ENCODE data around the gene SLC22A17. TPM values are rescaled to one million over a fixed set of nuclear protein-coding genes. Genes with fewer than 3 reads are reported as not detected.

SLC22A17 gene
- total RNA-seq, 6 experiments from 2014 or later: 1.5 to 2.7 (median 2.1) TPM

- TF ChIP-seq POLR2A (IDR thresholded peaks at IDR 0.05) (peak; percentile 72), CTCF (IDR thresholded peaks at IDR 0.05) (no peak)
- intact Hi-C loops (cut with DNase I): no loop called here
- peaks cover 0 to 15% (median 4%) of the 10 kb centered on the region in 4 donors for H3K4me1 ChIP-seq
- H3K36me3 ChIP-seq: peaks cover 0 to 28% (median 13%) of the 10 kb centered on the region in 4 donors
- WGBS (ENCODE audit: insufficient coverage, low coverage, low lambda C conversion rate, missing lambda C conversion rate): 6% methylated on average over 27 of the region's 63 CpGs
- DNase-seq (peak; percentile 99), ATAC-seq (peak; percentile 90 to 97 (median 92))
- no peaks in the 10 kb centered on the region for H3K27me3 ChIP-seq
- H3K4me3 ChIP-seq: peak within 1 kb of the TSS; percentile 74 to 92 (median 82)
- H3K9me3 ChIP-seq: no peaks in the 10 kb centered on the region
- peak within 1 kb of the TSS; percentile 91 to 94 (median 93) for H3K27ac ChIP-seq
Observed at GRCh38 chr14:23320584-23321571, 31.8 kb downstream of the SLC22A17 start, which contains the start of gene PABPN1. Gene PABPN1, plus strand, starts transcription at chr14:23321457. Its CDS starts 13 bp downstream, at chr14:23321470.

GRCh38 chr14:23319746-23320583 lies 32.7 kb downstream of the SLC22A17 start:
- ATAC-seq: no peak
- WGBS (ENCODE audit: insufficient coverage, low coverage, low lambda C conversion rate, missing lambda C conversion rate): 87% methylated on average over 16 of the region's 17 CpGs
- Histone ChIP-seq H3K4me1 (peaks cover 0 to 15% (median 4%) of the 10 kb centered on the region in 4 donors), H3K36me3 (peaks cover 0 to 22% (median 12%) of the 10 kb centered on the region in 4 donors), H3K27ac (peak overlapping the region; percentile 86 to 93 (median 91)), H3K9me3 (no peaks in the 10 kb centered on the region), H3K4me3 (peak overlapping the region; percentile 21 to 57 (median 46)), H3K27me3 (no peaks in the 10 kb centered on the region)
- TF ChIP-seq CTCF (IDR thresholded peaks at IDR 0.05) (no peak), POLR2A (IDR thresholded peaks at IDR 0.05) (no peak)
- intact Hi-C loops (cut with DNase I): no loop called here
- DNase-seq: no peak

- H3K9me3 ChIP-seq: no peaks in the 10 kb centered on the region
- DNase-seq: no peak
- no peak for TF ChIP-seq POLR2A (IDR thresholded peaks at IDR 0.05)
- TF ChIP-seq CTCF (IDR thresholded peaks at IDR 0.05): no peak
- H3K4me3 ChIP-seq: no peak overlapping the region
- peaks cover 0 to 5% (median 0%) of the 10 kb centered on the region in 4 donors for H3K4me1 ChIP-seq
- no peak for ATAC-seq
- 80% methylated on average over 4 of the region's 5 CpGs for WGBS (ENCODE audit: insufficient coverage, low coverage, low lambda C conversion rate, missing lambda C conversion rate)
- H3K27me3 ChIP-seq: no peaks in the 10 kb centered on the region
- intact Hi-C loops (cut with DNase I): no loop called here
- H3K36me3 ChIP-seq: peaks cover 0 to 6% (median 0%) of the 10 kb centered on the region in 4 donors
- no peak overlapping the region for H3K27ac ChIP-seq
Observed at GRCh38 chr14:23316300-23316699, 36.4 kb downstream of the SLC22A17 start.

GRCh38 chr14:23310546-23310945 lies 42.1 kb downstream of the SLC22A17 start:
- Histone ChIP-seq H3K27me3 (no peaks in the 10 kb centered on the region), H3K36me3 (peaks cover 0 to 15% (median 3%) of the 10 kb centered on the region in 4 donors), H3K4me1 (peaks cover 0 to 20% (median 9%) of the 10 kb centered on the region in 4 donors), H3K27ac (no peak overlapping the region), H3K9me3 (no peaks in the 10 kb centered on the region), H3K4me3 (no peak overlapping the region)
- intact Hi-C loops (cut with DNase I): no loop called here
- no peak for TF ChIP-seq CTCF (IDR thresholded peaks at IDR 0.05)
- TF ChIP-seq POLR2A (IDR thresholded peaks at IDR 0.05): no peak
- DNase-seq: peak in 1 of 3 donors; percentile 31
- WGBS (ENCODE audit: insufficient coverage, low coverage, low lambda C conversion rate, missing lambda C conversion rate): no CpG with 5 or more reads among the region's 1 CpG
- ATAC-seq: no peak

Data from right lobe of liver (tissue), 6 donors.